Measurements from ENCODE around the gene NSUN3.

The NSUN3 gene

GRCh38 chr3:94020293-94020692, 42.6 kb upstream of the NSUN3 start:
- no peak overlapping the region for H3K4me3 ChIP-seq (ENCODE audit: low read depth in 1 of 2, low read length in 2 of 2)
- no peaks in the 10 kb centered on the region for H3K27me3 ChIP-seq (ENCODE audit: insufficient read depth, low read length, poor library complexity)

GRCh38 chr3:94024385-94024784, 38.5 kb upstream of the NSUN3 start:
- no peaks in the 10 kb centered on the region for H3K9me3 ChIP-seq (ENCODE audit: insufficient read depth, low read length, severe bottlenecking)
- no peak overlapping the region for H3K4me3 ChIP-seq (ENCODE audit: low read depth in 1 of 2, low read length in 2 of 2)
- H2AFZ ChIP-seq (ENCODE audit: low read depth, low read length) = no peak overlapping the region
- H3K36me3 ChIP-seq (ENCODE audit: insufficient read depth, low read length) = no peaks in the 10 kb centered on the region
- no peak overlapping the region for H3K9ac ChIP-seq (ENCODE audit: low read depth, low read length)
- no peak overlapping the region for H3K27ac ChIP-seq (ENCODE audit: low read length)
- no peaks in the 10 kb centered on the region for H3K27me3 ChIP-seq (ENCODE audit: insufficient read depth, low read length, poor library complexity)
- H3K79me2 ChIP-seq (ENCODE audit: insufficient read depth, low read length) = no peaks in the 10 kb centered on the region
- H3K4me2 ChIP-seq (ENCODE audit: insufficient read depth, low read length) = no peak overlapping the region
- no peak for TF ChIP-seq EZH2 (IDR thresholded peaks at IDR 0.05; ENCODE audit: borderline replicate concordance, low read depth, low read length, severe bottlenecking)
- TF ChIP-seq CTCF (IDR thresholded peaks at IDR 0.05; ENCODE audit: borderline replicate concordance, extremely low read depth, low read length, poor library complexity, severe bottlenecking) = no peak
- no peaks in the 10 kb centered on the region for H4K20me1 ChIP-seq (ENCODE audit: insufficient read depth, low read length)
- H3K4me1 ChIP-seq (ENCODE audit: insufficient read depth, low read length) = no peaks in the 10 kb centered on the region
- ATAC-seq (ENCODE audit: insufficient read depth, low read depth) (no peak), DNase-seq (no peak)

More at GRCh38 chr3:94020293-94020692, 42.6 kb upstream of the NSUN3 start:
- Histone ChIP-seq H4K20me1 (ENCODE audit: insufficient read depth, low read length) (no peaks in the 10 kb centered on the region), H3K9ac (ENCODE audit: low read depth, low read length) (no peak overlapping the region), H3K79me2 (ENCODE audit: insufficient read depth, low read length) (no peaks in the 10 kb centered on the region), H3K4me1 (ENCODE audit: insufficient read depth, low read length) (no peaks in the 10 kb centered on the region), H3K27ac (ENCODE audit: low read length) (no peak overlapping the region), H3K9me3 (ENCODE audit: insufficient read depth, low read length, severe bottlenecking) (no peaks in the 10 kb centered on the region), H2AFZ (ENCODE audit: low read depth, low read length) (no peak overlapping the region), H3K4me2 (ENCODE audit: insufficient read depth, low read length) (no peak overlapping the region), H3K36me3 (ENCODE audit: insufficient read depth, low read length) (no peaks in the 10 kb centered on the region)
- TF ChIP-seq CTCF (IDR thresholded peaks at IDR 0.05; ENCODE audit: borderline replicate concordance, extremely low read depth, low read length, poor library complexity, severe bottlenecking) (no peak), EZH2 (IDR thresholded peaks at IDR 0.05; ENCODE audit: borderline replicate concordance, low read depth, low read length, severe bottlenecking) (no peak)
- no peak for ATAC-seq (ENCODE audit: insufficient read depth, low read depth)
- no peak for DNase-seq

- no peak for TF ChIP-seq EZH2 (IDR thresholded peaks at IDR 0.05; ENCODE audit: borderline replicate concordance, low read depth, low read length, severe bottlenecking)
- TF ChIP-seq CTCF (IDR thresholded peaks at IDR 0.05; ENCODE audit: borderline replicate concordance, extremely low read depth, low read length, poor library complexity, severe bottlenecking) = no peak
- no peak for ATAC-seq (ENCODE audit: insufficient read depth, low read depth)
- H3K36me3 ChIP-seq (ENCODE audit: insufficient read depth, low read length) = no peaks in the 10 kb centered on the region
Observed at GRCh38 chr3:94026623-94027022, 36.2 kb upstream of the NSUN3 start.

More at GRCh38 chr3:94026623-94027022, 36.2 kb upstream of the NSUN3 start:
- Histone ChIP-seq H3K9me3 (ENCODE audit: insufficient read depth, low read length, severe bottlenecking) (no peaks in the 10 kb centered on the region), H3K9ac (ENCODE audit: low read depth, low read length) (no peak overlapping the region), H3K4me2 (ENCODE audit: insufficient read depth, low read length) (no peak overlapping the region), H3K4me1 (ENCODE audit: insufficient read depth, low read length) (no peaks in the 10 kb centered on the region), H4K20me1 (ENCODE audit: insufficient read depth, low read length) (no peaks in the 10 kb centered on the region), H3K27me3 (ENCODE audit: insufficient read depth, low read length, poor library complexity) (no peaks in the 10 kb centered on the region), H3K27ac (ENCODE audit: low read length) (no peak overlapping the region), H3K79me2 (ENCODE audit: insufficient read depth, low read length) (no peaks in the 10 kb centered on the region), H3K4me3 (ENCODE audit: low read depth in 1 of 2, low read length in 2 of 2) (no peak overlapping the region), H2AFZ (ENCODE audit: low read depth, low read length) (no peak overlapping the region)
- DNase-seq = no peak

Data from DND-41 (cell line).